ENCODE results near the gene VASH1. TPM values are rescaled to one million over a fixed set of nuclear protein-coding genes. Genes with fewer than 3 reads are reported as not detected.

The VASH1 gene
- polyA plus RNA-seq, 2 of the 4 experiments (the other 2 are of a cell fraction): 2.1 to 6.0 TPM

DNA sequence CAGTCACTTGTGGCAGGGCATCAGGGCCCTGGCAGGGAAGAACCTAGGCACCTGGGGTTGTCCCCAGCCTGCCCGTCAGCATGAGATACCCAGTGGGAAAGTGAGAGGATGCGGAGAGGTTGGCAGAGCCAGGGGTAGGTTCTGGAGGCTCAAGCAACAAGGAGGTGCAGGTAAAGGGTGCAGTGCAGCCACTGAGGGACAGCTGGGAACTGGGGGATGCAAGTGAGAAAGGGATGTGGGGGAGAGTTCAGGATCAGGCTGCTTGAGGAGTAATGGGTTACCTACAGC, 18.7 kb downstream of the VASH1 start (continued):
- TF ChIP-seq, protein P1, sequence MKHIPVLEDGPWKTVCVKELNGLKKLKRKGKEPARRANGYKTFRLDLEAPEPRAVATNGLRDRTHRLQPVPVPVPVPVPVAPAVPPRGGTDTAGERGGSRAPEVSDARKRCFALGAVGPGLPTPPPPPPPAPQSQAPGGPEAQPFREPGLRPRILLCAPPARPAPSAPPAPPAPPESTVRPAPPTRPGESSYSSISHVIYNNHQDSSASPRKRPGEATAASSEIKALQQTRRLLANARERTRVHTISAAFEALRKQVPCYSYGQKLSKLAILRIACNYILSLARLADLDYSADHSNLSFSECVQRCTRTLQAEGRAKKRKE (CRISPR knock-in tag; IDR thresholded peaks at IDR 0.05; ENCODE audit: low read depth): no peak
- TF ChIP-seq RNF2 (IDR thresholded peaks at IDR 0.05; ENCODE audit: borderline replicate concordance, low read depth) (no peak), MAZ (IDR thresholded peaks at IDR 0.05; ENCODE audit: borderline replicate concordance, low read depth, low read length) (no peak), GATA3 (IDR thresholded peaks at IDR 0.05; ENCODE audit: borderline replicate concordance) (no peak)

DNA sequence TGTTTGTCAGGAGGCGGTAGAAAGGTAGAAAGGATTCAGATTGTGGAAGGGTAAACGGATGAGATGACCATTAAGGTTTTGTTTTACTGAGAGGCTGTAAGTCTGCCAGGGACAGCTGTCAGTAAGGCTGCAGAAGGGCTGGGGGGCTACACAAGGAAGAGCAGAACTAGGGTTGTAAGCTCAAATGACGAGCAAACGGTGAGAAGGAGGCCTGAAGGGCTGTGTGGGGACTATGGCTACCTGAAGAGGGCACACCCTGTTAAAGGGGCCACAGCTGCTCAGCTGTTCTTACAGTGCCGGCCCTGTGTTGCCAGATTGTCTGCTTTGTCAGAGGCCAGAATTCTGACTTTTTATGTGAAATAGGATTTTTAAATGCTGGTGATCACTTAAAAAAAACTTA, 19.1 kb downstream of the VASH1 start:
- Histone ChIP-seq H3K4me3 (no peak overlapping the region), H3K4me2 (no peak overlapping the region), H3K27ac (no peak overlapping the region), H3K9me3 (no peaks in the 10 kb centered on the region), H3K4me1 (no peaks in the 10 kb centered on the region)
- 70% methylated on average over 5 of the region's 5 CpGs for WGBS (ENCODE audit: missing lambda C conversion rate)
- DNase-seq (ENCODE audit: low read depth in 1 of 2, low spot score in 1 of 2) (no peak), FAIRE-seq (no peak), ATAC-seq (no peak)
- CTCF ChIA-PET: interaction anchor here (0.5 to 7.9 kb wide), 6 partner anchors 10 to 92 kb away, joined by 3 to 87 read pairs (median 3); no protein-coding TSS in a partner anchor
- POLR2A ChIA-PET: no interaction called here
- TF ChIP-seq NPAS2 (CRISPR knock-in tag; IDR thresholded peaks at IDR 0.05; ENCODE audit: borderline replicate concordance) (no peak), HOXA7 (CRISPR knock-in tag; IDR thresholded peaks at IDR 0.05) (no peak), MAZ (IDR thresholded peaks at IDR 0.05; ENCODE audit: borderline replicate concordance, low read depth, low read length) (no peak), HOXB13 (CRISPR knock-in tag; IDR thresholded peaks at IDR 0.05; ENCODE audit: low read depth) (no peak), TP53 (CRISPR knock-in tag; IDR thresholded peaks at IDR 0.05) (no peak), NR3C1 (IDR thresholded peaks at IDR 0.05) (no peak), PHF8 (IDR thresholded peaks at IDR 0.05; ENCODE audit: borderline replicate concordance, low read depth) (no peak), GATA3 (IDR thresholded peaks at IDR 0.05; ENCODE audit: borderline replicate concordance) (no peak), SMC3 (IDR thresholded peaks at IDR 0.05) (no peak), KDM1A (IDR thresholded peaks at IDR 0.05; ENCODE audit: low read depth) (no peak), NFE2L2 (conservative IDR thresholded peaks at IDR 0.05; ENCODE audit: low read length) (no peak), ZSCAN20 (CRISPR knock-in tag; IDR thresholded peaks at IDR 0.05) (no peak)
- TF ChIP-seq, protein P2, sequence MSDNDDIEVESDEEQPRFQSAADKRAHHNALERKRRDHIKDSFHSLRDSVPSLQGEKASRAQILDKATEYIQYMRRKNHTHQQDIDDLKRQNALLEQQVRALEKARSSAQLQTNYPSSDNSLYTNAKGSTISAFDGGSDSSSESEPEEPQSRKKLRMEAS (IDR thresholded peaks at IDR 0.05): no peak
- TF ChIP-seq, protein P3, sequence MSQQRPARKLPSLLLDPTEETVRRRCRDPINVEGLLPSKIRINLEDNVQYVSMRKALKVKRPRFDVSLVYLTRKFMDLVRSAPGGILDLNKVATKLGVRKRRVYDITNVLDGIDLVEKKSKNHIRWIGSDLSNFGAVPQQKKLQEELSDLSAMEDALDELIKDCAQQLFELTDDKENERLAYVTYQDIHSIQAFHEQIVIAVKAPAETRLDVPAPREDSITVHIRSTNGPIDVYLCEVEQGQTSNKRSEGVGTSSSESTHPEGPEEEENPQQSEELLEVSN (IDR thresholded peaks at IDR 0.05; ENCODE audit: borderline replicate concordance, low read depth): no peak
- TF ChIP-seq, protein P4, sequence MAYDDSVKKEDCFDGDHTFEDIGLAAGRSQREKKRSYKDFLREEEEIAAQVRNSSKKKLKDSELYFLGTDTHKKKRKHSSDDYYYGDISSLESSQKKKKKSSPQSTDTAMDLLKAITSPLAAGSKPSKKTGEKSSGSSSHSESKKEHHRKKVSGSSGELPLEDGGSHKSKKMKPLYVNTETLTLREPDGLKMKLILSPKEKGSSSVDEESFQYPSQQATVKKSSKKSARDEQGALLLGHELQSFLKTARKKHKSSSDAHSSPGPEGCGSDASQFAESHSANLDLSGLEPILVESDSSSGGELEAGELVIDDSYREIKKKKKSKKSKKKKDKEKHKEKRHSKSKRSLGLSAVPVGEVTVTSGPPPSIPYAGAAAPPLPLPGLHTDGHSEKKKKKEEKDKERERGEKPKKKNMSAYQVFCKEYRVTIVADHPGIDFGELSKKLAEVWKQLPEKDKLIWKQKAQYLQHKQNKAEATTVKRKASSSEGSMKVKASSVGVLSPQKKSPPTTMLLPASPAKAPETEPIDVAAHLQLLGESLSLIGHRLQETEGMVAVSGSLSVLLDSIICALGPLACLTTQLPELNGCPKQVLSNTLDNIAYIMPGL (CRISPR knock-in tag; IDR thresholded peaks at IDR 0.05; ENCODE audit: borderline replicate concordance): no peak
- TF ChIP-seq, protein P5, sequence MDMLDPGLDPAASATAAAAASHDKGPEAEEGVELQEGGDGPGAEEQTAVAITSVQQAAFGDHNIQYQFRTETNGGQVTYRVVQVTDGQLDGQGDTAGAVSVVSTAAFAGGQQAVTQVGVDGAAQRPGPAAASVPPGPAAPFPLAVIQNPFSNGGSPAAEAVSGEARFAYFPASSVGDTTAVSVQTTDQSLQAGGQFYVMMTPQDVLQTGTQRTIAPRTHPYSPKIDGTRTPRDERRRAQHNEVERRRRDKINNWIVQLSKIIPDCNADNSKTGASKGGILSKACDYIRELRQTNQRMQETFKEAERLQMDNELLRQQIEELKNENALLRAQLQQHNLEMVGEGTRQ (IDR thresholded peaks at IDR 0.05): no peak

DNA sequence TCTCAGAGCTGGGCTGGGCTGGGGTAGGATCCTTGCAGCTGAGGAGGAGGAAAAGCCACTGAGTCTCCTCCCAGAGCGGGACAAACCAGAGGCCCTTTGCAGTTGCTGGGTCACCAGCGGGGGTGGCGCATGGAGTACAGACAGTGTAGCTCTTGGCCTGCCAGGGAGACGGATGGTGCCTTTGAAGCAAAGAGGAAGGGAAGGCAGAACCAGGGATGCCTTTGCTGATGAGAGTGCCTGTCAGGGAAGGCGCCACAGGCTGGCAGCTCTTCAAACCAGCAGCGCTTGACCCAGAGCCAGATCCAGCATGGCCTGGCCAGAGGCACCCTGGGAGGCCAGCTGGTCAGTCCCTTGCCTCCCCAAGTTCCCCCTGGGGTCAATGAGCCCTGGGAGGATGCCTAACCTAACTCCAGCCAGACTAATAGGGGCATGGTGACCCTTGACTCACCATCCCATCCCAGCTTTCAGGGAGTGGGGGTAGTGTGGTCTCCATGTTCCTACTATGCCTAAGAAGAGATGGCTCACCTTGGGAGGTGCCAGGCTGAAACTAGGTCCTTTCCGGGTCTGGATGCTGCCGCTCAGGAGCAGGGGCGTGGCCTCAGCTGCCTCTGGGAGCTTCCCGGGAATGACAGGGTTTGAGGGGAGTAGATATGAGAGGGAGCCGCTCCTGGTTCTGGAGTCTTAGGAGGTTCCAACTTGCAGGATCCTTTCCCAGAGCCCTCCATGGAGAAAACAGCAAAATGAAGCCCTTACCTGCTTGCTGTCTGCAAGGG, 19.8 kb downstream of the VASH1 start:
- POLR2A ChIA-PET: no interaction called here
- WGBS (ENCODE audit: missing lambda C conversion rate): 83% methylated on average over 11 of the region's 11 CpGs
- H3K4me2 ChIP-seq: no peak overlapping the region

More for the DNA sequence above, 19.8 kb downstream of the VASH1 start:
- DNase-seq (ENCODE audit: low read depth in 1 of 2, low spot score in 1 of 2) (no peak), FAIRE-seq (no peak), ATAC-seq (no peak)
- CTCF ChIA-PET: interaction anchor here (0.5 to 7.9 kb wide), 6 partner anchors 10 to 70 kb away, joined by 3 to 87 read pairs (median 3); no protein-coding TSS in a partner anchor
- H3K4me1 ChIP-seq: no peaks in the 10 kb centered on the region
- TF ChIP-seq RARB (CRISPR knock-in tag; IDR thresholded peaks at IDR 0.05) (no peak), MAZ (IDR thresholded peaks at IDR 0.05; ENCODE audit: borderline replicate concordance, low read depth, low read length) (no peak), JUNB (IDR thresholded peaks at IDR 0.05) (no peak), PHF8 (IDR thresholded peaks at IDR 0.05; ENCODE audit: borderline replicate concordance, low read depth) (no peak), EHF (CRISPR knock-in tag; IDR thresholded peaks at IDR 0.05) (no peak), ESRRA (IDR thresholded peaks at IDR 0.05; ENCODE audit: borderline replicate concordance, low read length) (no peak), SREBF2 (IDR thresholded peaks at IDR 0.05) (no peak), TFCP2L1 (CRISPR knock-in tag; IDR thresholded peaks at IDR 0.05) (no peak)
- TF ChIP-seq, protein P6, sequence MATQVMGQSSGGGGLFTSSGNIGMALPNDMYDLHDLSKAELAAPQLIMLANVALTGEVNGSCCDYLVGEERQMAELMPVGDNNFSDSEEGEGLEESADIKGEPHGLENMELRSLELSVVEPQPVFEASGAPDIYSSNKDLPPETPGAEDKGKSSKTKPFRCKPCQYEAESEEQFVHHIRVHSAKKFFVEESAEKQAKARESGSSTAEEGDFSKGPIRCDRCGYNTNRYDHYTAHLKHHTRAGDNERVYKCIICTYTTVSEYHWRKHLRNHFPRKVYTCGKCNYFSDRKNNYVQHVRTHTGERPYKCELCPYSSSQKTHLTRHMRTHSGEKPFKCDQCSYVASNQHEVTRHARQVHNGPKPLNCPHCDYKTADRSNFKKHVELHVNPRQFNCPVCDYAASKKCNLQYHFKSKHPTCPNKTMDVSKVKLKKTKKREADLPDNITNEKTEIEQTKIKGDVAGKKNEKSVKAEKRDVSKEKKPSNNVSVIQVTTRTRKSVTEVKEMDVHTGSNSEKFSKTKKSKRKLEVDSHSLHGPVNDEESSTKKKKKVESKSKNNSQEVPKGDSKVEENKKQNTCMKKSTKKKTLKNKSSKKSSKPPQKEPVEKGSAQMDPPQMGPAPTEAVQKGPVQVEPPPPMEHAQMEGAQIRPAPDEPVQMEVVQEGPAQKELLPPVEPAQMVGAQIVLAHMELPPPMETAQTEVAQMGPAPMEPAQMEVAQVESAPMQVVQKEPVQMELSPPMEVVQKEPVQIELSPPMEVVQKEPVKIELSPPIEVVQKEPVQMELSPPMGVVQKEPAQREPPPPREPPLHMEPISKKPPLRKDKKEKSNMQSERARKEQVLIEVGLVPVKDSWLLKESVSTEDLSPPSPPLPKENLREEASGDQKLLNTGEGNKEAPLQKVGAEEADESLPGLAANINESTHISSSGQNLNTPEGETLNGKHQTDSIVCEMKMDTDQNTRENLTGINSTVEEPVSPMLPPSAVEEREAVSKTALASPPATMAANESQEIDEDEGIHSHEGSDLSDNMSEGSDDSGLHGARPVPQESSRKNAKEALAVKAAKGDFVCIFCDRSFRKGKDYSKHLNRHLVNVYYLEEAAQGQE (IDR thresholded peaks at IDR 0.05): no peak
- TF ChIP-seq, protein P1 (CRISPR knock-in tag; IDR thresholded peaks at IDR 0.05; ENCODE audit: low read depth): no peak
- no peak overlapping the region for H3K27ac ChIP-seq
- H3K4me3 ChIP-seq: no peak overlapping the region
- H3K9me3 ChIP-seq: no peaks in the 10 kb centered on the region
